ENCODE measurements around the gene WDR70. TPM values are rescaled to one million over a fixed set of nuclear protein-coding genes. Genes with fewer than 3 reads are reported as not detected.
"Not testable (repeated sequence)": the region's sequence is repeated elsewhere in the genome, so short reads cannot be mapped to it uniquely, and the experiment has no call there.

Gene WDR70
- total and polyA plus RNA-seq, 3 experiments from 2014 or later, result 15.5 to 39.1 (median 36.5) TPM

DNA sequence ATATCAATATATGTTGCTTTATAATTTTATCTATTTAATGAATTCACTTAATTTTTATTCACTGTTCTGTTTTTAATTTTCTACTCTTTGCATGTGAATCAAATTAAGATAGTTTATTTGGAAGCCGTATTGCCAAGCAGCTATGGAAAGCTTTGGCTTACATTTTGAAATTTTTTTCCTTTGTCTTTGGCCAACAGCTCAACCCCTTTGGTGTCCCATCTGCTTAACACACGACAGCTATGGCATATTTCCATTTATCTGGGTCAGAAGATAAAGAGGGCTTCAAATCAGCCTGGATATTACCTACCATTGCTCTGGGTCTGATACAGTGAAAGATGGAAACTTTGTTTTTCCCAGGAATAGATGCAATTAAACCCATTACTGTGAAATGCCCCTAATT is 201.0 kb downstream of the WDR70 start:
- Mint-ChIP-seq H3K27ac (no peak overlapping the region), H3K9me3 (no peaks in the 10 kb centered on the region), H3K27me3 (no peaks in the 10 kb centered on the region), H3K4me1 (peaks cover 7 to 12% (median 12%) of the 10 kb centered on the region in 3 donors), H3K4me3 (no peak overlapping the region), H3K36me3 (peaks cover 2 to 6% (median 3%) of the 10 kb centered on the region in 3 donors)
- POLR2A ChIA-PET, result no interaction called here
- CTCF ChIA-PET, result no interaction called here
- Histone ChIP-seq H3K36me3 (ENCODE audit: insufficient read depth, low read length) (no peaks in the 10 kb centered on the region), H3K27ac (ENCODE audit: low read depth, low read length) (no peak overlapping the region), H3K4me3 (ENCODE audit: low read length) (no peak overlapping the region), H3K27me3 (ENCODE audit: insufficient read depth, low read length, poor library complexity, severe bottlenecking) (no peaks in the 10 kb centered on the region), H3K4me1 (ENCODE audit: insufficient read depth, low read length) (peaks cover 3% of the 10 kb centered on the region), H3K9me3 (ENCODE audit: low read length) (no peaks in the 10 kb centered on the region)
- no peak for DNase-seq

DNA sequence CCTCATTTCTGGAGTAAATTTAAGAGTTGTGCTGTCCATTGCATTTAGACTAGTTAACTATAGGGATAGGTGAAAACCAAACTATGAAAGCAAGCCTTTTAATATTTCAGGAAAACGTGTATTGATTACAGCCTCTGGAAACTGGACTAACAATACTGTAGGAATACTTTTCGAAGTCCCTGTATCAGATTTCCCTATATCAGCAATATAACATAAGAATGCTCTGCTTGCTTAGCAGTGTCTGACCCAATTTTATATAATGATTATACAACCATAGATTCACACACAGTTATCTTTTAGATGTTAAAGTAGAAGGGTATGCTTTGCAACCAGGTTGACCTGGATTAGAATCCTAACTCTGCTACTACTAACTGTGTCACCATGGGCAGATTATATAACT is 203.1 kb downstream of the WDR70 start:
- DNase-seq, result no peak
- H3K36me3 Mint-ChIP-seq, result peaks cover 2 to 6% (median 3%) of the 10 kb centered on the region in 3 donors

DNA sequence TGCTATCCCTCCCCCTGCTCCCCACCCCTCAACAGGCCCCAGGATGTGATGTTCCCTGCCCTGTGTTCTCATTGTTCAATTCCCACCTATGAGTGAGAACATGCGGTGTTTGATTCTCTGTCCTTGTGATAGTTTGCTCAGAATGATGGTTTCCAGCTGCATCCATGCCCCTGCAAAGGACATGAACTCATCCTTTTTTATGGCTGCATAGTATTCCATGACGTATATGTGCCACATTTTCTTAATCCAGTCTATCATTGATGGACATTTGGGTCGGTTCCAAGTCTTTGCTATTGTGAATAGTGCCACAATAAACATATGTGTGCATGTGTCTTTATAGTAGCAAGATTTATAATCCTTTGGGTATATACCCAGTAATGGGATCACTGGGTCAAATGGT is 214.2 kb downstream of the WDR70 start:
- H3K27me3 ChIP-seq (ENCODE audit: insufficient read depth, low read length, poor library complexity, severe bottlenecking); H3K4me1 ChIP-seq (ENCODE audit: insufficient read depth, low read length); H3K4me1 Mint-ChIP-seq; H3K4me3 Mint-ChIP-seq; H3K27me3 Mint-ChIP-seq; H3K9me3 ChIP-seq (ENCODE audit: low read length); DNase-seq; H3K36me3 ChIP-seq (ENCODE audit: insufficient read depth, low read length); H3K27ac ChIP-seq (ENCODE audit: low read depth, low read length); H3K4me3 ChIP-seq (ENCODE audit: low read length); POLR2A ChIA-PET; CTCF ChIA-PET; H3K27ac Mint-ChIP-seq: not testable (repeated sequence)
- Mint-ChIP-seq H3K9me3 (peaks cover 2 to 21% (median 4%) of the 10 kb centered on the region in 5 donors), H3K36me3 (peaks cover 15 to 58% (median 33%) of the 10 kb centered on the region in 3 donors)

More for the DNA sequence above, 203.1 kb downstream of the WDR70 start:
- H3K27me3 Mint-ChIP-seq, result no peaks in the 10 kb centered on the region
- Histone ChIP-seq H3K27ac (ENCODE audit: low read depth, low read length) (no peak overlapping the region), H3K36me3 (ENCODE audit: insufficient read depth, low read length) (no peaks in the 10 kb centered on the region), H3K4me3 (ENCODE audit: low read length) (no peak overlapping the region), H3K27me3 (ENCODE audit: insufficient read depth, low read length, poor library complexity, severe bottlenecking) (no peaks in the 10 kb centered on the region), H3K9me3 (ENCODE audit: low read length) (no peaks in the 10 kb centered on the region), H3K4me1 (ENCODE audit: insufficient read depth, low read length) (no peaks in the 10 kb centered on the region)
- H3K4me1 Mint-ChIP-seq, result no peaks in the 10 kb centered on the region
- POLR2A ChIA-PET, result no interaction called here
- no peak overlapping the region for H3K27ac Mint-ChIP-seq
- no peaks in the 10 kb centered on the region for H3K9me3 Mint-ChIP-seq
- H3K4me3 Mint-ChIP-seq, result no peak overlapping the region
- CTCF ChIA-PET, result no interaction called here

DNA sequence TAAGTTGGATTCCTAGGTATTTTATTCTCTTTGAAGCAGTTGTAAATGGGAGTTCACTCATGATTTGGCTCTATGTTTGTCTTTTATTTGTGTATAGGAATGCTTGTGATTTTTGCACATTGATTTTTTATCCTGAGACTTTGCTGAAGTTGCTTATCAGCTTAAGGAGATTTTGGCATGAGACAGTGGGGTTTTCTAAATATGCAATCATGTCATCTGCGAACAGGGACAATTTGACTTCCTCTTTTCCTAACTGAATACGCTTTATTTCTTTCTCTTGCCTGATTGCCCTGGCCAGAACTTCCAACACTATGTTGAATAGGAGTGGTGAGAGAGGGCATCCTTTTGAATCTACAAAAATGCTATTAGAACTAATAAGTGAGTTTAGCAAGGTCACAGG is 215.7 kb downstream of the WDR70 start:
- H3K4me1 ChIP-seq (ENCODE audit: insufficient read depth, low read length); H3K4me3 ChIP-seq (ENCODE audit: low read length); H3K36me3 ChIP-seq (ENCODE audit: insufficient read depth, low read length); H3K27ac Mint-ChIP-seq; POLR2A ChIA-PET; H3K27ac ChIP-seq (ENCODE audit: low read depth, low read length); H3K4me3 Mint-ChIP-seq; CTCF ChIA-PET; H3K27me3 Mint-ChIP-seq; H3K27me3 ChIP-seq (ENCODE audit: insufficient read depth, low read length, poor library complexity, severe bottlenecking); H3K4me1 Mint-ChIP-seq; H3K9me3 ChIP-seq (ENCODE audit: low read length); DNase-seq: not testable (repeated sequence)
- H3K9me3 Mint-ChIP-seq, result peaks cover 5 to 23% (median 11%) of the 10 kb centered on the region in 5 donors
- H3K36me3 Mint-ChIP-seq, result peaks cover 14 to 70% (median 40%) of the 10 kb centered on the region in 3 donors

DNA sequence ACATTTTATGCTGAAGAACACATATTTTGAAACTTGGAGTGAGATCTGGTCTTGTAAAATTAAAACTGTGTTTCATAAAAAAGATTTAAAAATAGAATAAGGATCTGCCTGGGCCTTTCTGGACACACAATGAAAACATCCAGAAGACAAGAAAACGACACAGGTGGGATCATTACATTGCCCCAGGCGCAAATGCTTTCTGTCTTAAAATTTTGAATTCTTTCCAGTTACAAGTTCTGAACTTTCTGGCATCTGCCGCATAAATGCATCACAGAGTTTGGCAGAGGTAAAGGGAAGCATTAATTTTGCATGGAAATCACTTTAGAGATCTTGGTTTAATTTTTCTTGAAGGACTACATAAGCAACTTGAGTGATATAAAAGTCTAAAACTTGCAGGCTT is 219.6 kb downstream of the WDR70 start:
- POLR2A ChIA-PET, result no interaction called here

DNA sequence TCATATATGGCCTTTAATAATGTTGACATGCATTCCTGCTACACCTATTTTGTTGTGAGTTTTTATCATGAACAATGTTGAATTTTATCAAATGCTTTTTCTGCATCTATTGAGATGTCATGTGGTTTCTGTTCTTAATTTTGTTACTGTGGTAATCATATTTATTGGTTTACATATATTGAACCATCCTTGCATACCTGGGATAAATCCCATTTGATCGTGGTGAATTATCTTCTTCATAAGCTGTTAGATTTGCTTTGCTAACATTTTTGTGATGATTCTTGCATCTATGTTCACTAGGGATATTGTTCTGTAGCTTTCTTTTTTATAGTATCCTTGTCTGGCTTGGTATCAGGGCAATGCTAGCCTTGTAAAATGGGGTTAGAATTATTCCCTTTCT is 222.0 kb downstream of the WDR70 start:
- H3K4me1 ChIP-seq (ENCODE audit: insufficient read depth, low read length), result no peaks in the 10 kb centered on the region
- no peak overlapping the region for H3K4me3 ChIP-seq (ENCODE audit: low read length)
- Mint-ChIP-seq H3K4me1 (peaks cover 4 to 7% (median 6%) of the 10 kb centered on the region in 3 donors), H3K4me3 (no peak overlapping the region), H3K9me3 (peaks cover 16 to 20% (median 17%) of the 10 kb centered on the region in 5 donors), H3K36me3 (peaks cover 19 to 46% (median 43%) of the 10 kb centered on the region in 3 donors), H3K27me3 (no peaks in the 10 kb centered on the region), H3K27ac (no peak overlapping the region)
- H3K36me3 ChIP-seq (ENCODE audit: insufficient read depth, low read length), result no peaks in the 10 kb centered on the region
- H3K27ac ChIP-seq (ENCODE audit: low read depth, low read length), result no peak overlapping the region
- H3K27me3 ChIP-seq (ENCODE audit: insufficient read depth, low read length, poor library complexity, severe bottlenecking), result no peaks in the 10 kb centered on the region
- ChIA-PET POLR2A (no interaction called here), CTCF (no interaction called here)
- DNase-seq, result no peak
- H3K9me3 ChIP-seq (ENCODE audit: low read length), result no peaks in the 10 kb centered on the region

More for the DNA sequence above, 219.6 kb downstream of the WDR70 start:
- Histone ChIP-seq H3K4me3 (ENCODE audit: low read length) (no peak overlapping the region), H3K9me3 (ENCODE audit: low read length) (no peaks in the 10 kb centered on the region), H3K27me3 (ENCODE audit: insufficient read depth, low read length, poor library complexity, severe bottlenecking) (no peaks in the 10 kb centered on the region), H3K27ac (ENCODE audit: low read depth, low read length) (no peak overlapping the region), H3K4me1 (ENCODE audit: insufficient read depth, low read length) (no peaks in the 10 kb centered on the region), H3K36me3 (ENCODE audit: insufficient read depth, low read length) (no peaks in the 10 kb centered on the region)
- Mint-ChIP-seq H3K36me3 (peaks cover 9 to 54% (median 37%) of the 10 kb centered on the region in 3 donors), H3K4me3 (no peak overlapping the region), H3K4me1 (peaks cover 5 to 7% (median 6%) of the 10 kb centered on the region in 3 donors), H3K9me3 (peaks cover 16 to 23% (median 20%) of the 10 kb centered on the region in 5 donors), H3K27me3 (no peaks in the 10 kb centered on the region), H3K27ac (no peak overlapping the region)
- CTCF ChIA-PET, result no interaction called here
- no peak for DNase-seq

DNA sequence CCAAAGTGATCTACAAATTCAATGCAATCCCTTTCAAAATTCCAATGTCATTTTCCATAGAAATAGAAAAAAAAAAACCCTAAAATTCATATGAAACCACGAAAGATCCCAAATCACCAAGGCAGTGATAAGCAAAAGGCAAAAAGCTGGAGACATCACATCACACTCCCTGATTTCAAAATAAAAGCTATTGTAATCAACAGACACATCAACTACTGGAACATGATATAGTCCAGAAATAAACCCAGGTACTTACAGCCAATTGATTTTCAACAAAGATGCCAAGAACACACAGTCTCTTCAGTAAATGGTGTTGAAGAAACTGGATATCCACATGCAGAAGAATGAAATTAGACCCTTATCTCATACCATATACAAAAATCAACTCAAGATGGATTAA is 224.0 kb downstream of the WDR70 start:
- Mint-ChIP-seq H3K9me3 (peaks cover 16 to 20% (median 17%) of the 10 kb centered on the region in 5 donors), H3K4me3 (no peak overlapping the region), H3K27ac (peak overlapping the region in 1 of 8 donors; percentile 8), H3K36me3 (peaks cover 18 to 46% (median 39%) of the 10 kb centered on the region in 3 donors), H3K27me3 (no peaks in the 10 kb centered on the region), H3K4me1 (peaks cover 4 to 7% (median 6%) of the 10 kb centered on the region in 3 donors)
- no peaks in the 10 kb centered on the region for H3K4me1 ChIP-seq (ENCODE audit: insufficient read depth, low read length)
- no peak for DNase-seq
- POLR2A ChIA-PET, result no interaction called here
- H3K9me3 ChIP-seq (ENCODE audit: low read length), result no peaks in the 10 kb centered on the region
- H3K36me3 ChIP-seq (ENCODE audit: insufficient read depth, low read length), result no peaks in the 10 kb centered on the region
- CTCF ChIA-PET, result no interaction called here
- no peak overlapping the region for H3K27ac ChIP-seq (ENCODE audit: low read depth, low read length)
- no peak overlapping the region for H3K4me3 ChIP-seq (ENCODE audit: low read length)
- no peaks in the 10 kb centered on the region for H3K27me3 ChIP-seq (ENCODE audit: insufficient read depth, low read length, poor library complexity, severe bottlenecking)

DNA sequence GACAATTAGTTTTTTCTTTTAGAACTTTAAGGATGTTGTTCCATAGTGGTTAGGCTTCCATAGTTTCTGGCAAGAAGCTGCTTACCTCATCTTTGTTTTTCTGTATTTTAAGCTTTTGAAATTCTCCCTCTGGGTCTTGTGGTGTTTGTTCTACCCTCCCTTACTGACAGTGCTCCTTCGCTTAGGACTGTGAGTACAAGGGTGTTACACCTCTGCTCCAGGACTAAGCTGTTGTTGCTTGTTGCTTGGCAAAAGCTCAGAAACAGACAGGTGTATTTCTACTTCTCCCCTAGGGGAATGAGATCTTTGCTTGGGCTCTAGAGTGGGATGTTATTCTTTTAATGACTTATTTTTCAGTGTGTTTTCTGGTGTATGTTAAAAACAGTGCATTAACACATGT is 225.2 kb downstream of the WDR70 start:
- Mint-ChIP-seq H3K4me1 (peaks cover 4 to 7% (median 6%) of the 10 kb centered on the region in 3 donors), H3K4me3 (no peak overlapping the region), H3K27me3 (no peaks in the 10 kb centered on the region), H3K36me3 (peaks cover 25 to 49% (median 38%) of the 10 kb centered on the region in 3 donors), H3K27ac (peak overlapping the region in 1 of 8 donors; percentile 2), H3K9me3 (peaks cover 10 to 20% (median 16%) of the 10 kb centered on the region in 5 donors)
- no peak for DNase-seq
- ChIA-PET POLR2A (no interaction called here), CTCF (no interaction called here)
- Histone ChIP-seq H3K27me3 (ENCODE audit: insufficient read depth, low read length, poor library complexity, severe bottlenecking) (no peaks in the 10 kb centered on the region), H3K27ac (ENCODE audit: low read depth, low read length) (no peak overlapping the region), H3K36me3 (ENCODE audit: insufficient read depth, low read length) (no peaks in the 10 kb centered on the region), H3K9me3 (ENCODE audit: low read length) (no peaks in the 10 kb centered on the region), H3K4me1 (ENCODE audit: insufficient read depth, low read length) (no peaks in the 10 kb centered on the region), H3K4me3 (ENCODE audit: low read length) (no peak overlapping the region)

DNA sequence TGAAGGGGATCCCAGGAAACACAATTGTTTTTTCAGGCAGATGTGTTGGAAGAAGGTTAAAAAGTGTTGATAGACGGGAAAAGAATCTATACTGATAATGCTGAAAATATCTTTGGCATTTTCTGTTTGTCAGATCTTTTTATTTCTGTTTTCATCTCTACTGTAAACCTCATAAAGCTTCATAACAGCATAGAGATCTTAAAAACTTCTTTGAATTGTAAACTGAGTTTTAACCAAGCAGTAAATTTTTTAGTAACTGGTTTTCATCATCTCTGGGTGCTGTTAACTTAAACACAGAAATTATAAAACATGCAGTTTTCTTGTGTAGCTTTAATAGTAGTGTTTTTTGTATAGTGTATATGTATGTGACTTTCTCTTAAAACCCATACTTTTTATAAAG is 227.0 kb downstream of the WDR70 start:
- H3K27me3 Mint-ChIP-seq, result no peaks in the 10 kb centered on the region
- DNase-seq, result no peak
- CTCF ChIA-PET, result no interaction called here
- no peaks in the 10 kb centered on the region for H3K9me3 ChIP-seq (ENCODE audit: low read length)
- no peak overlapping the region for H3K27ac ChIP-seq (ENCODE audit: low read depth, low read length)
- no peaks in the 10 kb centered on the region for H3K36me3 ChIP-seq (ENCODE audit: insufficient read depth, low read length)
- H3K4me1 Mint-ChIP-seq, result peaks cover 4 to 7% (median 6%) of the 10 kb centered on the region in 3 donors
- peaks cover 26 to 47% (median 31%) of the 10 kb centered on the region in 3 donors for H3K36me3 Mint-ChIP-seq
- no peak overlapping the region for H3K4me3 ChIP-seq (ENCODE audit: low read length)
- peaks cover 4 to 8% (median 6%) of the 10 kb centered on the region in 5 donors for H3K9me3 Mint-ChIP-seq
- H3K4me3 Mint-ChIP-seq, result no peak overlapping the region
- H3K4me1 ChIP-seq (ENCODE audit: insufficient read depth, low read length), result no peaks in the 10 kb centered on the region
- H3K27me3 ChIP-seq (ENCODE audit: insufficient read depth, low read length, poor library complexity, severe bottlenecking), result no peaks in the 10 kb centered on the region
- peak overlapping the region in 1 of 8 donors; percentile 75 for H3K27ac Mint-ChIP-seq
- POLR2A ChIA-PET, result no interaction called here

All from CD8-positive, alpha-beta memory T cell (primary cell).